Cerebellar cortex (tissue), 1 donor: Measurements from ENCODE around the gene B3GALNT2.

Experiments
- DNase-seq: peaks from one replicate; pipeline ENCODE4 v3.0.0-alpha.2; 2015; ENCODE audit warnings: low spot score

Gene B3GALNT2

DNA sequence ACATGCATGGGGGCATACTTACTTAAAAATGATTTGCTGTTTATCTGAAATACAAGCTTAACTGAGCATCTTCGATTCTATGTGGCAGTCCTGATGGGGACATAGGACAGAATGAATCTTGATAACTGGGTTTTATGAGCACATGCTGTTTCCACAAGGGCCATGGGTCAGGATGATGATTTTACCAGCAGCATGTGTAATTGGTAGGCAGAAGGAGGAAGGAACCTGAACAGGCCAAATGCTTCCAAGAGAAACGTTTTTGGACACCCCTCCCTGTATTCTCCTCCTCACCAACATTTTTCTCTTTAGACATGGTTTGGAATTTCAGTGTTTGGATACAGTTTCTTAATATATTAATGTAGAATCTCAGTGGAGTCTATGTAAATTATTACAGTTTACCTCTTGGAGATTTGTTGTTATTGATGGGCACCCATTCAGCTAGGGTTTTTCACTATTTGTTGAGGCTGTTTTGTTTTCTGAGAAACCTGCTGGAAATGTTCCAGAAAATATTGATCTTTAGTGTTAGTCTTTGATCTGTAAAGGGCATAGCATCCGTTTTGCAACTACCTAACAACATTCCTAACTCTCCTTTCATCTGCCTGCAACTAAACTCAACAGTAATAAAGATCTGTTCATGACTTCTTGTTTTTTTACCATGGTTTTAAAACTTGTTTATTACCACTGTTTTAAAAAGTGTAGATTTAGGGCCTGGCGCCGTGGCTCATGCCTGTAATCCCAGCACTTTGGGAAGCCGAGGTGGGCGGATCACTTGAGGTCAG lies 95.0 kb downstream of the B3GALNT2 start:
- DNase-seq: no peak

DNA sequence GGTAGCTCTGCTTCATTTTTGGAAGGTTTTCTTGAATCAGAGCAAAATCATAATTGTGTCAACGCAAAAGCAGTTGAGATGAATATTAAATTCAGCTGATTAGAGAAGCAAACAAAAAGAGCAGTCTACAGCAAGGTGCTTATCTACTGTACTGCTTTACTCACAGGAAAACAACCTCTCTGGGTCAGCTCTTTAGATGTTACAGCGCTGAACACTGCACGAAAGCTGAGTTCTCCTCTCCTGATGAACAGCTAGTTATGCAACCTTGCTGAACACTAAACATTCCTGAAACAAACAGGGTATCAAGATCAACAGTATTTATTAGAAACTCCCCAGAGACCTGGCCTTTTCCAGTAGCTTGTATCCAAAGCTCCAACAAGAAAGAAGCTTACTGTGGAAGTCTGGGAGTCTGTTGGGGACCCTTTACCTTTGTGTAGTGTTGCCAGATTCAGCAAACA lies 95.7 kb downstream of the B3GALNT2 start:
- DNase-seq: peak; percentile 25

DNA sequence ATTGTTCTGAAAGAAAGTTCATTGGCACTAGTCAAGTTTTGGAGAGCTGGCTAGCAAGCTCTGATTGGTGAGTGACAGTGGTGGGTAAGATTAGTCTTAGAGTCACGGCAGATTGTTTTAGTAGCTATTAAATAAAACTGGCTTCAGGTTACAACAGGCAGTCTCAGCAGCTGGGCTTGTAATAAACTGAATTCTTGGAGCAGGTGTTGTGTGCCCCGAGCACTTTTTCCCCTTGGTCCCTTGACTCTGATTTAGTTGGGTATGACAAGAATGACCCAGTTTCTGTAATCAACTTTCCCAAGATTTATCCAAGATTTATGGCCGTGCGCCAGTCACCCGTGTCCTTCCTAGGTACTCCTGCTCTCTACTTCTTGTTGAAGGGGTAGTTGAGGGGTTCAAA lies 96.8 kb downstream of the B3GALNT2 start:
- DNase-seq: no peak

DNA sequence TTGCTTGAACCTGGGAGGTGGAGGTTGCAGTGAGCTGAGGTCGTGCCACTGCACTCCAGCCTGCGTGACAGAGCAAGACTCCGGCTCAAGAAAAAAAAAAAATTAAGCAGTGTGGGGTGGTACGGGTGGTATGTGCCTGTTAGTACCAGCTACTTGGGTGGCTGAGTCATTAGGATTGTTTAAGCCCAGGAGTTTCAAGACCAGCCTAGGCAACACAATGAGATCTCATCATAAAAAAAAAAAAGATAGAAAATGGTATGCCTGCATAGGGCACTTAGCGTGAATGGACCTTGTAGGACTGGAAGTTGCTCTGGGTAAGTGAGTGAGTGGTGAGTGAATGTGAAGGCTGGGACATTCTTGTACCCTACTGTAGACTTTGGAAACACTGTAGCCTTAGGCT lies 100.1 kb downstream of the B3GALNT2 start:
- DNase-seq: no peak

DNA sequence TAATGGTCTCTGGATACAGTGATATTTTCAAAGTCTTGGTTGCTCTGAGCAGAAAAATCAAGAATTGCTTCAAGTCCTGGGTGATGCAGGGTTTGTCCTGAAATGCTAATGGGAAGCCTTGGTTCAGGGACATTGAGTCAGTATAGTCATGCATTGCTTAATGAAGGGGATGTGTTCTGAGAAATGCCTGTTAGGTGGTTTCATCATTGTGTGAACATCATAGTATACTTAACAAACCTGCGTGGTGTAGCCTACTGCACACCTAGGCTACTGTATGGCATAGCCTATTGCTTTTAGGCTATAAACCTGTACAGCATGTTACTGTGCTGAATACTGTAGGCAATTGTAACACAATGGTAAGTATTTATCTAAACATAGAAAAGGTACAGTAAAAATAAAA lies 100.7 kb downstream of the B3GALNT2 start:
- no peak for DNase-seq

DNA sequence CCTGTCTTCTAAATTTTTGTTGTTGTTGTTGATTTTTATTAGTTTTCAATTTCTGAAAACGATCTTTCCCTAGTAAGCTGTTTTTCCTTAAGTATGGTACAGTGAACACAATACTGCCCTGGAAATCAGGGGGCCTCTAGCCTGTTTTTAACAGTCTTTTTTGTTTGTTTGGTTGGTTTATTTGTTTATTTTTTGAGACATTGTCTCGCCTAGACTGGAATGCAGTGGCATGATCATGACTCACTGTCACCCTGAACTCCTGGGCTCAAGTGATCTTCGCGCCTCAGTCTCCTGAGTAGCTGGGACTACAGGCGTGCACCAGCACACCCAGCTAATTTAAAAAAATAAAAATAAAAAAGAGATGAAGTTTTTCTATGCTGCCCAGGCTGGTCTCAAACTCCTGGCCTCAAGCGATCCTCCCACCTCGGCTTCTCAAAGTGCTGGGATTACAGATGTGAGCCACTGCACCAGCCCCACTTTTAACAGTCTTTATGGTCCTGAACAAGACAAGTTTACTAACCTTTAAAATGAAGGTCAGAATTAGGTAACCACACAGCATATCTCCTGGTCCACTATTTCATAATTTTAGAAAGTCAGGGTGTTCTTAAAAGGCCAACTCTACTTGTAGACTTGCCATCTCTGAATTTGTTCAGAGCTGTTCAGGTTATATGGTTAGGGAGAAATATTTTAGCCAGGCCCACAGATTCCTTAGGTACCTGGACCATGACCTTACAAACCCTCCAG lies 101.6 kb downstream of the B3GALNT2 start:
- no peak for DNase-seq

DNA sequence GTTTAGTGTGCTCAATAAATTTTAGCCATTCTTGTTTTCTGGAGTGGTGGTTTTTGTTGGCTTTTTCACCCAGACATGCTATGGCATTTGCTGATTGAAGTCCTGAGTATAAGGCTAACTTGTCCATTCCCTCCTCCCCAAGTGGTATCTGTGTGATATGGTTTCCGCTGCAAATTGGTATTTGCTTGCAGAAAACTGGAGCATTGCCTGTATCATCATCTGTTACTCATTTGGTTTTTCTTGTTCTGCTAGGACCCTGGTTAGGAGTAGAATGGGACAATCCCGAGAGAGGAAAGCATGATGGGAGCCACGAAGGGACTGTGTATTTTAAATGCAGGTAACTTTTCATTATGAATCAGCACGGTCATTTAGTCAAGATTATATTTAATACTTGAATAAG lies 103.0 kb downstream of the B3GALNT2 start:
- DNase-seq: no peak
